MCF 10A (cell line): ENCODE measurements around the gene SLC30A1. TPM values are rescaled to one million over a fixed set of nuclear protein-coding genes. Genes with fewer than 3 reads are reported as not detected.

Experiments used
- BruUV-seq: library from RNA; stranded (reverse); fragments of 400-500 nt; replicated peaks from 2 replicates; lab custom pipeline; 2021; lab: Mats Ljungman, UMichigan
- CTCF ChIA-PET: fragments of 300-600 bp; sonication (Branson Sonifier 250); formaldehyde crosslinking; extraction: SDS; loops from one replicate; lab custom pipeline; 2021; ENCODE audit warnings: antibody characterized with exemption, inconsistent platforms; lab: Yijun Ruan, JAX
- POLR2A ChIA-PET: fragments of 300-600, 350-650 bp; sonication (Branson Sonifier 250); formaldehyde crosslinking; extraction: SDS; loops from one replicate; lab custom pipeline; 2020; ENCODE audit warnings: antibody characterized with exemption, inconsistent platforms; lab: Yijun Ruan, JAX
- DNase-seq: peaks from one replicate; pipeline ENCODE4 v3.0.0-alpha.2; 2018; ENCODE audit not compliant: unreplicated experiment
- H3K27ac Mint-ChIP-seq: one replicate; pipeline ENCODE4 v1.8.0; 2022; ENCODE audit warnings: mild to moderate bottlenecking, low read depth, mixed read lengths; ENCODE audit not compliant: unreplicated experiment
- H3K27me3 Mint-ChIP-seq: one replicate; pipeline ENCODE4 v1.8.0; 2022; ENCODE audit warnings: mixed read lengths; ENCODE audit not compliant: insufficient read depth, unreplicated experiment
- H3K36me3 Mint-ChIP-seq: one replicate; pipeline ENCODE4 v1.8.0; 2022; ENCODE audit warnings: mild to moderate bottlenecking, moderate library complexity, mixed read lengths; ENCODE audit not compliant: insufficient read depth, unreplicated experiment
- H3K4me1 Mint-ChIP-seq: one replicate; pipeline ENCODE4 v1.8.0; 2022; ENCODE audit warnings: mixed read lengths; ENCODE audit not compliant: insufficient read depth, unreplicated experiment
- H3K4me3 Mint-ChIP-seq: one replicate; pipeline ENCODE4 v1.8.0; 2022; ENCODE audit warnings: mild to moderate bottlenecking, moderate library complexity, mixed read lengths; ENCODE audit not compliant: unreplicated experiment
- H3K9me3 Mint-ChIP-seq: one replicate; pipeline ENCODE4 v1.8.0; 2022; ENCODE audit warnings: mixed read lengths; ENCODE audit not compliant: unreplicated experiment
- intact Hi-C: fragments of 100-400 bp; cut with micrococcal nuclease; formaldehyde crosslinking; loops from 2 replicates; pipeline ENCODE4 v1.14.1; 2022
- total RNA-seq: library from RNA; stranded (reverse); gene quantifications from 2 replicates; pipeline ENCODE4 v1.2.3, GENCODE V29; 2022
- TF ChIP-seq, protein P1 (sequence below): fragments of 200-600 bp; IDR thresholded peaks from one replicate; pipeline ENCODE4 v1.8.0; 2022; ENCODE audit warnings: antibody characterized with exemption, mild to moderate bottlenecking; ENCODE audit not compliant: unreplicated experiment

SLC30A1 gene
- total RNA-seq, 1 experiment from 2014 or later: 94.1 TPM

DNA sequence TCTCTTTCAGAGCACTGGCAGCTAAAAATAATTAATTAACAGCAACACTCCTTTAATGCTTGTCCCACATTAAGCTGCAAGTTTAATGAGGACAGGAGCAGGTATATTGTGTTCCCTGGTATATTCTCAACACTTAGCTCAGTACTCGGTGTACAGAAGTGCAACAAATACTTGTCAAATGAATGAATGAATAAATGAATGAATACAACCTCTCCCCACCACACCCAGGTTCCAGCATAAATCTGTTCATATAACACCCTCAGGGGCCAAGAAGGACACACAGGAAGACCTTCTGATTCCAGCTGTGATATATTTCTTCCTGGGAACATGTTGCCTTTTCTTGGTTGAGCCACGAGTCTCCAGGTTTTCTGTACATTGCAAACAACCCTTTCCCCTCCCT, 48.9 kb downstream of the SLC30A1 start:
- no peaks in the 10 kb centered on the region for H3K9me3 Mint-ChIP-seq
- POLR2A ChIA-PET: interaction anchor here (1.0 to 1.4 kb wide), 4 partner anchors 11 to 15 kb away, joined by 3 to 5 read pairs (median 4); no protein-coding TSS in a partner anchor
- DNase-seq: no peak
- H3K27me3 Mint-ChIP-seq: no peaks in the 10 kb centered on the region
- BruUV-seq: no TSS peak
- H3K27ac Mint-ChIP-seq: no peak overlapping the region
- no peak overlapping the region for H3K4me3 Mint-ChIP-seq
- TF ChIP-seq, protein P1, sequence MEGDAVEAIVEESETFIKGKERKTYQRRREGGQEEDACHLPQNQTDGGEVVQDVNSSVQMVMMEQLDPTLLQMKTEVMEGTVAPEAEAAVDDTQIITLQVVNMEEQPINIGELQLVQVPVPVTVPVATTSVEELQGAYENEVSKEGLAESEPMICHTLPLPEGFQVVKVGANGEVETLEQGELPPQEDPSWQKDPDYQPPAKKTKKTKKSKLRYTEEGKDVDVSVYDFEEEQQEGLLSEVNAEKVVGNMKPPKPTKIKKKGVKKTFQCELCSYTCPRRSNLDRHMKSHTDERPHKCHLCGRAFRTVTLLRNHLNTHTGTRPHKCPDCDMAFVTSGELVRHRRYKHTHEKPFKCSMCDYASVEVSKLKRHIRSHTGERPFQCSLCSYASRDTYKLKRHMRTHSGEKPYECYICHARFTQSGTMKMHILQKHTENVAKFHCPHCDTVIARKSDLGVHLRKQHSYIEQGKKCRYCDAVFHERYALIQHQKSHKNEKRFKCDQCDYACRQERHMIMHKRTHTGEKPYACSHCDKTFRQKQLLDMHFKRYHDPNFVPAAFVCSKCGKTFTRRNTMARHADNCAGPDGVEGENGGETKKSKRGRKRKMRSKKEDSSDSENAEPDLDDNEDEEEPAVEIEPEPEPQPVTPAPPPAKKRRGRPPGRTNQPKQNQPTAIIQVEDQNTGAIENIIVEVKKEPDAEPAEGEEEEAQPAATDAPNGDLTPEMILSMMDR: no peak
- CTCF ChIA-PET: interaction anchor here (0.9 to 11.5 kb wide), 7 partner anchors 9 to 1156 kb away, joined by 3 to 149 read pairs (median 4); no protein-coding TSS in a partner anchor
- intact Hi-C loops: no loop called here
- peaks cover 39% of the 10 kb centered on the region for H3K4me1 Mint-ChIP-seq
- H3K36me3 Mint-ChIP-seq: no peaks in the 10 kb centered on the region

DNA sequence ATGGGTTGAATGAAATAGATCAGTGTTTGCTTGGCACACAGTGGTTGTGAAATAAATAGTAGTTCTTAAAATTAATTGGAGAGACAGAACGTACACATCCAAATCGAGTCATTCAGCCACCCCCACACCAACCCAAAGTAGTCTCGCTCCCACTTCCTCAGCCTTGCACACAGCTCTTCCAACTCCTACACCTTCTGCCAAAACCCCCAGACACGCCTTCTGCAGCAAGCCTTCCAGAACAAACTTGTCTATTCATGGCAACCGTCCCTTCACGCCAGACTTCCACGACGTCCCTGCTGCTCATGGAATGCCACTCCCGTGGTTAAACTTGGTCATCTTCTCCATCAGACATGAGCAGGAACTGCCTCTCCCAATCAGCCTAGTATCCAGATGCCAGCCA, 49.5 kb downstream of the SLC30A1 start:
- no peak overlapping the region for H3K27ac Mint-ChIP-seq

DNA sequence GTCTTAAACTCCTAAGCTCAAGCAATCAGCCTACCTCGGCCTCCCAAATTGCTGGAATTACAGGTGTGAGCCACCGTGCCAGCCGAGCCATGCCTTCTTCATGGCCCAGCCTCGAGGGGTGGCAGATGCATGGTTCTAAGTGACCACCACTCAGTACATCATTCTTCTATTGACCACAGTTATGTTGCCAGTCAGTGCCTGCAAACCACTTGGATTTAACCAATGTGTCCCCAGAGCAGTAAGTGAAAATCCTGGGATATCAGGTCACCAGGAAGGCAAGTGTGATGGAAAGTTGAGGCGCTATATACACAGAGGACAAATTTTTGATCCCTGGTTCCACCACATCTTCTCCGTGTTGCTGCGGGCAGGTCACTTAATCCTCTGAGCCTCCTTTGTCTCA, 50.0 kb downstream of the SLC30A1 start:
- H3K9me3 Mint-ChIP-seq: no peaks in the 10 kb centered on the region

More for the DNA sequence above, 49.5 kb downstream of the SLC30A1 start:
- H3K4me3 Mint-ChIP-seq: no peak overlapping the region
- ChIA-PET CTCF (interaction anchor here (0.9 to 11.5 kb wide), 8 partner anchors 8 to 1155 kb away, joined by 3 to 149 read pairs (median 4); no protein-coding TSS in a partner anchor), POLR2A (interaction anchor here (1.0 to 1.1 kb wide), 2 partner anchors 14 kb away, joined by 3 to 5 read pairs; no protein-coding TSS in a partner anchor)
- H3K4me1 Mint-ChIP-seq: peaks cover 39% of the 10 kb centered on the region
- no peaks in the 10 kb centered on the region for H3K9me3 Mint-ChIP-seq
- no peaks in the 10 kb centered on the region for H3K27me3 Mint-ChIP-seq
- TF ChIP-seq, protein P1: no peak
- DNase-seq: peak; percentile 58
- intact Hi-C loops: no loop called here
- BruUV-seq: no TSS peak
- no peaks in the 10 kb centered on the region for H3K36me3 Mint-ChIP-seq

DNA sequence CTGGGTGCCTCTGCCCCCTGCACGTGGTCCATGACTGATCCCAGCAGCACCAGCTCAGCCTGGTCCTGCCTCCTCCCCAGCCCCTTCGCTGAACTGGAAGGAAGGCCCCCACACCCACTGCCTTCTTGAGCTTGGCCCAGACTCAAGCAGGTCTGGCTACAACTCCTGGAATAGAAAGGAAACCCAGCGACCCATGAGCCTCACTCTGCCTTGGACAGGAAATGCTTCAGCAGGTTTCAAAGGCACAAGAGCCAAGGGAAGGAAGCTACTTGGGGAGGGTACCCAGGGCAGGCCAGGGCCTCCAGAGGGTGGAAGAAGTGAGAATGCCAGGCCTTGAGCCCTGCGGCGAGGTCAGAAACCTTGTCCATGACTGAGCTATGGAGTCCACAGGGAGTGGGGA, 51.1 kb downstream of the SLC30A1 start:
- no TSS peak for BruUV-seq
- CTCF ChIA-PET: interaction anchor here (0.6 to 11.5 kb wide), 10 partner anchors 12 to 924 kb away, joined by 3 to 149 read pairs (median 4); no protein-coding TSS in a partner anchor
- POLR2A ChIA-PET: interaction anchor here (0.6 to 1.7 kb wide), 4 partner anchors 13 to 1875 kb away, joined by 3 to 8 read pairs (median 3); no protein-coding TSS in a partner anchor

More for the DNA sequence above, 50.0 kb downstream of the SLC30A1 start:
- Mint-ChIP-seq H3K36me3 (no peaks in the 10 kb centered on the region), H3K27me3 (no peaks in the 10 kb centered on the region), H3K4me3 (no peak overlapping the region), H3K27ac (no peak overlapping the region), H3K4me1 (peaks cover 39% of the 10 kb centered on the region)
- DNase-seq: no peak
- TF ChIP-seq, protein P1: no peak
- CTCF ChIA-PET: interaction anchor here (0.9 to 11.5 kb wide), 7 partner anchors 13 to 1155 kb away, joined by 3 to 149 read pairs (median 4); no protein-coding TSS in a partner anchor
- BruUV-seq: no TSS peak
- intact Hi-C loops: no loop called here
- POLR2A ChIA-PET: interaction anchor here (0.8 to 1.1 kb wide), 3 partner anchors 14 to 44 kb away, joined by 3 to 5 read pairs (median 3); no protein-coding TSS in a partner anchor

More for the DNA sequence above, 51.1 kb downstream of the SLC30A1 start:
- peaks cover 39% of the 10 kb centered on the region for H3K4me1 Mint-ChIP-seq
- TF ChIP-seq, protein P1: no peak
- H3K27me3 Mint-ChIP-seq: no peaks in the 10 kb centered on the region
- H3K27ac Mint-ChIP-seq: peak overlapping the region; percentile 36
- no peak for DNase-seq
- intact Hi-C loops: no loop called here
- no peaks in the 10 kb centered on the region for H3K9me3 Mint-ChIP-seq
- no peak overlapping the region for H3K4me3 Mint-ChIP-seq
- H3K36me3 Mint-ChIP-seq: no peaks in the 10 kb centered on the region
